Spleen (tissue), 7 donors: ENCODE data around the gene MMP23B.

Source experiments
- POLR2A ChIP-seq, 3 donors: fragments of 450-650 bp; IDR thresholded peaks; one replicate each; pipeline ENCODE4 v1.5.1; 2017; ENCODE audit warnings: antibody characterized with exemption in 3 of 3, mild to moderate bottlenecking in 1 of 3
- POLR2AphosphoS5 ChIP-seq, 3 donors: sonication (generic); formaldehyde crosslinking; IDR thresholded peaks; one replicate each; pipeline ENCODE4 v1.5.1; 2017; ENCODE audit warnings: antibody characterized with exemption in 3 of 3
- TF ChIP-seq, protein P1 (sequence below), 11 experiments: fragments of 200-600 bp in 7 of 11; fragments of 450-650 bp in 4 of 11; sonication (generic) in 4 of 11; IDR thresholded peaks in 8 of 11; conservative IDR thresholded peaks in 3 of 11; 1 replicate in 7 of 11; 2 replicates in 4 of 11; pipeline versions ENCODE4 v1.4.0 to v1.8.0; 2016 to 2021; ENCODE audit warnings: antibody characterized with exemption in 11 of 11, inconsistent platforms in 4 of 11, mild to moderate bottlenecking in 1 of 11
- donor health status: DM: no; HTN: no; CAD: no; lungs with moderate emphysema.
- donor health status: DM: no; HTN: no; CAD: no.
- donor health status: DM: no; HTN: no; CAD: no.

DNA sequence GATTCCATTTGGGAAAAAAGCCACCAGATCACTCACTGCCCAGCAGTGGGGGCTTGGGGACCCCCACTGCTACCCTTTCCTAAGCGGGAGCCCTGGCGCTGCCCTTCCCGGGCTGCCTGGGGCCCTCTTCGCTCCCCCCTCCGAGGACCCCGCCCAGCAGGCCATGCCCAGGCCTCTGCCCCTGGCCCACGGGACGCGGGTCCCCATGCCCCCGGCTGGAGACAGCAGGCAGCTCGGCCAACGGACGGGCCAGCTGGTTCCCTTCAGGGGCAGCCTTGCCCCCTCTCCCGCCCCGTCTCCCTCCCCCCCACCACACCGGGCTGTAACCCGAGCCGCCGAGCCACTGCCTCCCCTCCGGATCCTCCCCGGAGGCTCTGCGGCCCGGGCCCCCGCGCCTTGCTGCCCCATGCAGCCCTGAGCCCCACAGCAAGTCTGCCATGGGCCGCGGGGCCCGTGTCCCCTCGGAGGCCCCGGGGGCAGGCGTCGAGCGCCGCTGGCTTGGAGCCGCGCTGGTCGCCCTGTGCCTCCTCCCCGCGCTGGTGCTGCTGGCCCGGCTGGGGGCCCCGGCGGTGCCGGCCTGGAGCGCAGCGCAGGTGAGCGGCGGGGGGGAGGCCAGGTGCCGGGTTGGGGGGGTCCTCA lies at the start of gene MMP23B:
- TF ChIP-seq, protein P1, sequence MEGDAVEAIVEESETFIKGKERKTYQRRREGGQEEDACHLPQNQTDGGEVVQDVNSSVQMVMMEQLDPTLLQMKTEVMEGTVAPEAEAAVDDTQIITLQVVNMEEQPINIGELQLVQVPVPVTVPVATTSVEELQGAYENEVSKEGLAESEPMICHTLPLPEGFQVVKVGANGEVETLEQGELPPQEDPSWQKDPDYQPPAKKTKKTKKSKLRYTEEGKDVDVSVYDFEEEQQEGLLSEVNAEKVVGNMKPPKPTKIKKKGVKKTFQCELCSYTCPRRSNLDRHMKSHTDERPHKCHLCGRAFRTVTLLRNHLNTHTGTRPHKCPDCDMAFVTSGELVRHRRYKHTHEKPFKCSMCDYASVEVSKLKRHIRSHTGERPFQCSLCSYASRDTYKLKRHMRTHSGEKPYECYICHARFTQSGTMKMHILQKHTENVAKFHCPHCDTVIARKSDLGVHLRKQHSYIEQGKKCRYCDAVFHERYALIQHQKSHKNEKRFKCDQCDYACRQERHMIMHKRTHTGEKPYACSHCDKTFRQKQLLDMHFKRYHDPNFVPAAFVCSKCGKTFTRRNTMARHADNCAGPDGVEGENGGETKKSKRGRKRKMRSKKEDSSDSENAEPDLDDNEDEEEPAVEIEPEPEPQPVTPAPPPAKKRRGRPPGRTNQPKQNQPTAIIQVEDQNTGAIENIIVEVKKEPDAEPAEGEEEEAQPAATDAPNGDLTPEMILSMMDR (IDR thresholded peaks at IDR 0.05 in 8 of 11, conservative IDR thresholded peaks at IDR 0.05 in 3 of 11) = no peak
- TF ChIP-seq POLR2AphosphoS5 (IDR thresholded peaks at IDR 0.05) (no peak), POLR2A (IDR thresholded peaks at IDR 0.05) (no peak)
